KMS-11 (cell line): ENCODE data around the gene GCC2.

Experiments used
- H2AFZ ChIP-seq: fragments of 200-600 bp; sonication (generic); 2 replicates; pipeline ENCODE4 v1.6.1; 2016; ENCODE audit warnings: antibody characterized with exemption, mixed run types, low read depth
- H3K27ac ChIP-seq: fragments of 200-600 bp; sonication (generic); 2 replicates; pipeline ENCODE4 v1.6.1; 2016; ENCODE audit warnings: mild to moderate bottlenecking, mixed run types
- H3K27me3 ChIP-seq: fragments of 200-600 bp; sonication (generic); 2 replicates; pipeline ENCODE4 v1.6.1; 2017; ENCODE audit warnings: mild to moderate bottlenecking, low read depth, mixed run types, moderate library complexity; ENCODE audit not compliant: insufficient read depth
- H3K36me3 ChIP-seq: fragments of 200-600 bp; sonication (generic); 2 replicates; pipeline ENCODE4 v1.6.1; 2017; ENCODE audit warnings: mild to moderate bottlenecking, mixed run types; ENCODE audit not compliant: insufficient read depth
- H3K4me1 ChIP-seq: fragments of 200-600 bp; sonication (generic); 2 replicates; pipeline ENCODE4 v1.6.1; 2016; ENCODE audit warnings: mild to moderate bottlenecking, low read depth, mixed run types; ENCODE audit not compliant: poor library complexity, severe bottlenecking
- H3K4me2 ChIP-seq: fragments of 200-600 bp; sonication (generic); 2 replicates; pipeline ENCODE4 v1.7.0; 2016; ENCODE audit warnings: mild to moderate bottlenecking, mixed run types
- H3K4me3 ChIP-seq: fragments of 200-600 bp; sonication (generic); IDR thresholded peaks from 2 replicates; pipeline ENCODE4 v1.6.1; 2017; ENCODE audit warnings: low read depth, low read length, mixed read lengths; ENCODE audit not compliant: insufficient read depth
- H3K79me2 ChIP-seq: fragments of 200-600 bp; sonication (generic); 2 replicates; pipeline ENCODE4 v1.6.1; 2016; ENCODE audit warnings: low read depth, mixed run types; ENCODE audit not compliant: insufficient read depth
- H3K9ac ChIP-seq: fragments of 200-600 bp; sonication (generic); 2 replicates; pipeline ENCODE4 v1.6.1; 2016; ENCODE audit warnings: mild to moderate bottlenecking, mixed run types
- H4K20me1 ChIP-seq: fragments of 200-600 bp; sonication (generic); 2 replicates; pipeline ENCODE4 v1.6.1; 2016; ENCODE audit warnings: mild to moderate bottlenecking, mixed run types; ENCODE audit not compliant: insufficient read depth
- TF ChIP-seq, protein P1 (sequence below): fragments of 200-600 bp; sonication (generic); conservative IDR thresholded peaks from 2 replicates; pipeline ENCODE4 v1.6.1; 2017; ENCODE audit warnings: low read depth, mild to moderate bottlenecking, antibody characterized with exemption, low read length, moderate library complexity, mixed read lengths

GCC2 gene

DNA sequence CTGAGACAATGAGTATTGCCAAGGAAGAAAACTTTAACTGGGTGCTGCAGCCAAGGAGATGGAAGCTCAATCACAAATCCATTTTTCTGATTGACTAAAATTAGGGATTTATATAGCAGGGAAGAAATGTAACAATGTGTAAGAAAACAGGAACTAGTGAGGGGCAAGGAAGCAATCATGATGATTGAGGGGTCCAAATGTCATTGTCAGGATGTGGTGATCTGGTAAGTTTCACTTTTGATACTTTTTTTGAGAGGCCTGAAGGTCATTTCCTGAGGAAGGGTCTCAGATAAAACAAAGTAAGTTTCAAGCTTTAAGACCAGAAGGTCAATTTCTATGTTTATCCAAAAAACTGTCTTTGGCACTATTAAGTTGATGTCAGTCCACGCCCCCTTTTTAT, 12.0 kb upstream of the GCC2 start:
- H3K4me3 ChIP-seq: no peak overlapping the region
- TF ChIP-seq, protein P1, sequence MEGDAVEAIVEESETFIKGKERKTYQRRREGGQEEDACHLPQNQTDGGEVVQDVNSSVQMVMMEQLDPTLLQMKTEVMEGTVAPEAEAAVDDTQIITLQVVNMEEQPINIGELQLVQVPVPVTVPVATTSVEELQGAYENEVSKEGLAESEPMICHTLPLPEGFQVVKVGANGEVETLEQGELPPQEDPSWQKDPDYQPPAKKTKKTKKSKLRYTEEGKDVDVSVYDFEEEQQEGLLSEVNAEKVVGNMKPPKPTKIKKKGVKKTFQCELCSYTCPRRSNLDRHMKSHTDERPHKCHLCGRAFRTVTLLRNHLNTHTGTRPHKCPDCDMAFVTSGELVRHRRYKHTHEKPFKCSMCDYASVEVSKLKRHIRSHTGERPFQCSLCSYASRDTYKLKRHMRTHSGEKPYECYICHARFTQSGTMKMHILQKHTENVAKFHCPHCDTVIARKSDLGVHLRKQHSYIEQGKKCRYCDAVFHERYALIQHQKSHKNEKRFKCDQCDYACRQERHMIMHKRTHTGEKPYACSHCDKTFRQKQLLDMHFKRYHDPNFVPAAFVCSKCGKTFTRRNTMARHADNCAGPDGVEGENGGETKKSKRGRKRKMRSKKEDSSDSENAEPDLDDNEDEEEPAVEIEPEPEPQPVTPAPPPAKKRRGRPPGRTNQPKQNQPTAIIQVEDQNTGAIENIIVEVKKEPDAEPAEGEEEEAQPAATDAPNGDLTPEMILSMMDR: no peak
- H3K79me2 ChIP-seq: no peaks in the 10 kb centered on the region
- H3K27me3 ChIP-seq: no peaks in the 10 kb centered on the region
- H4K20me1 ChIP-seq: no peaks in the 10 kb centered on the region
- no peaks in the 10 kb centered on the region for H3K4me1 ChIP-seq
- no peak overlapping the region for H2AFZ ChIP-seq
- H3K27ac ChIP-seq: no peak overlapping the region
- H3K4me2 ChIP-seq: no peak overlapping the region
- H3K36me3 ChIP-seq: no peaks in the 10 kb centered on the region
- H3K9ac ChIP-seq: no peak overlapping the region

DNA sequence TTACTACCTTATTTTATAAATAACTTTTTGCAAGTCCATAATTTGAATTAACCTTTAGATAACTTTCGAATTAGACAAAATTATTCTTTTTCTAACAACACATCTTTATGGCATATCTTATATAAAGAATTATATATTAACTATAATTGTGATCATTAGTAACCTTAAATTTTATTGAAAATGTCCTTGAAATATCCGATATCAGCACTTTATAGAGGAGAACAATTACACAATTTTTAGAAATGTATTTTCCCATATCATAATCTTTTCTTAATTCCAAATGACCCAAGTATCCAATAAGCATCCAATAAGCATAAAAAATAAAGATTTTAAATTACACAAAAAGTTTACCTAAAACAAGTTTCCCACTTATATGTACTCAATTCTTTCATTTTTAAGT, 7.3 kb upstream of the GCC2 start:
- H4K20me1 ChIP-seq: no peaks in the 10 kb centered on the region
- H3K4me2 ChIP-seq: no peak overlapping the region
- no peak overlapping the region for H3K4me3 ChIP-seq
- TF ChIP-seq, protein P1: no peak
- no peak overlapping the region for H3K27ac ChIP-seq
- H3K36me3 ChIP-seq: no peaks in the 10 kb centered on the region
- no peaks in the 10 kb centered on the region for H3K27me3 ChIP-seq
- H3K4me1 ChIP-seq: no peaks in the 10 kb centered on the region
- no peaks in the 10 kb centered on the region for H3K79me2 ChIP-seq
- H3K9ac ChIP-seq: no peak overlapping the region
- H2AFZ ChIP-seq: no peak overlapping the region

DNA sequence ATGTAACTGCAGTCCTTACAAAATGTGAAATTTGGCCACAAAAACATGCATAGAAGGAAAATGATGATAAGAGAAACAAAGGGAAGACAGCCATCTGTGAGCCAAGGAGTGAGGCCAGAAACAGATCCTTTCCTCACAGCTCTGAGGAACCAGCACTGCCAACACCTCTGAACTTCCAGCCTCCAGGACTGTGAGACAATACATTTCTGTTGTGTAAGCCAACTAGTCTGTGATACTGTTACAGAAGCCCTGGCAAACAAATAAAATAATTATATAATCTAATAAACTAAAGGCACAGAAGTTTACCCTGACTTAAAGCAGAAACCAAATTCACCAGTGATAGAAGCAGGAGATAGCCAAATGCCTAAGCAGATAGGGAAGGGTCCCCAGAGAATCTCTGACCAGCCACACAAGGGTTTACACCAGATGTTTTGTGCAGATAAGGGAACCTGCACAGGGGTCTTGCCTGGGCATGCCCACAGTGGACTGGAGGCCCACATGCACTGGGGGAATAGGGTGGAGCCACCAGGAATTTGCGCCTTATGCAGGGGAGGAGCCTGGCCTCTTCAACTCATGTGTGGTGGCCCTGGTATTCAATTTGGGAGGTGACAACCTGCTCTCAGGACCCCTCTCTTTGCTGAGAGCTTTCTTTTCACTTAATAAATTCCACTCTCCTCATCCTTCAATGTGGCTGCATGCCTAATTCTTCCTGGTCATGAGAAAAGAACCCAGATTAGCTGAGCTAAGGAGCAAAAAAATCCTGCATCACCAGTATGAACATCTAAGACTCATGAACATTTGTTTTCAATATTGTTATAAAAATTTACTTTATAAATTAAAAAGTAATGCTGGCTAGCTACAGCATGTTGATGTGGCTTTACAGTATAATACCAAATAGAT, 3.8 kb upstream of the GCC2 start:
- no peaks in the 10 kb centered on the region for H4K20me1 ChIP-seq
- no peak overlapping the region for H3K4me3 ChIP-seq
- TF ChIP-seq, protein P1: no peak
- no peak overlapping the region for H3K27ac ChIP-seq
- H3K4me2 ChIP-seq: no peak overlapping the region
- H2AFZ ChIP-seq: no peak overlapping the region
- H3K27me3 ChIP-seq: no peaks in the 10 kb centered on the region
- H3K4me1 ChIP-seq: peaks cover 2% of the 10 kb centered on the region
- H3K9ac ChIP-seq: no peak overlapping the region
- H3K79me2 ChIP-seq: no peaks in the 10 kb centered on the region; the same call in 1 of the 2 replicates
- no peaks in the 10 kb centered on the region for H3K36me3 ChIP-seq

DNA sequence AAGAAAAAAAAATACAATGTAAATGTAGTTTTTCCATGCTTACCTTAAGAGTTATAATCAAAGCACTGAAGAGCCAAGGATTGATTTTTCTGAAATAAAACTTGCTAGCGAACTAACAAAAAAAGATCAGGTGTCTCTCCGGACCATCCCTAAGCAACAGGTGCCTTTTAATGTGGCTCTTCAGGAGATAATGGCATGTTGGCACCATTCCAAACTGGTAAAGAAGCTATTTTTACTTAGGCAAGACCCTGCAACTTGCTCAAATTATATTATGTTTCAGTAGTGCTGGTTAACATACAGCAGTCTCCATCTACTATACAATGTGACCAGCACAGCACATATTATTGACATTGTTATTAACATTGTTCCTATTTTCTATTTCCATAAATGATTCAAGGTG, 2.3 kb upstream of the GCC2 start:
- H3K27me3 ChIP-seq: no peaks in the 10 kb centered on the region
- no peaks in the 10 kb centered on the region for H3K36me3 ChIP-seq
- H3K4me2 ChIP-seq: no peak overlapping the region
- H4K20me1 ChIP-seq: no peaks in the 10 kb centered on the region
- H3K9ac ChIP-seq: no peak overlapping the region
- H2AFZ ChIP-seq: no peak overlapping the region
- peaks cover 4% of the 10 kb centered on the region for H3K4me1 ChIP-seq
- H3K27ac ChIP-seq: no peak overlapping the region
- TF ChIP-seq, protein P1: no peak
- no peak overlapping the region for H3K4me3 ChIP-seq
- no peaks in the 10 kb centered on the region; the same call in 1 of the 2 replicates for H3K79me2 ChIP-seq
